A673 (cell line): ENCODE results near the gene OLA1.

Experiments used
- CTCF ChIP-seq: fragments of 300-800, 200-600 bp; sonication (generic); conservative IDR thresholded peaks from 2 replicates; pipeline ENCODE4 v1.5.1; 2017; ENCODE audit warnings: low read depth, mild to moderate bottlenecking, antibody characterized with exemption, low read length, moderate library complexity, mixed read lengths
- EZH2 ChIP-seq: fragments of 200-600 bp; sonication (generic); IDR thresholded peaks from 2 replicates; pipeline ENCODE4 v1.6.1; 2017; ENCODE audit warnings: borderline replicate concordance, low read depth, mild to moderate bottlenecking, mixed read lengths, antibody characterized with exemption, low read length; ENCODE audit not compliant: poor library complexity, severe bottlenecking

GRCh38 chr2:174259981-174260380 is 11.6 kb upstream of the OLA1 start:
- TF ChIP-seq CTCF: no peak
- no peak for TF ChIP-seq EZH2
